Measurements from ENCODE around the gene ACAD10. TPM values are rescaled to one million over a fixed set of nuclear protein-coding genes. Genes with fewer than 3 reads are reported as not detected.

Gene ACAD10
- total RNA-seq, 1 experiment from 2014 or later = 30.8 TPM

DNA sequence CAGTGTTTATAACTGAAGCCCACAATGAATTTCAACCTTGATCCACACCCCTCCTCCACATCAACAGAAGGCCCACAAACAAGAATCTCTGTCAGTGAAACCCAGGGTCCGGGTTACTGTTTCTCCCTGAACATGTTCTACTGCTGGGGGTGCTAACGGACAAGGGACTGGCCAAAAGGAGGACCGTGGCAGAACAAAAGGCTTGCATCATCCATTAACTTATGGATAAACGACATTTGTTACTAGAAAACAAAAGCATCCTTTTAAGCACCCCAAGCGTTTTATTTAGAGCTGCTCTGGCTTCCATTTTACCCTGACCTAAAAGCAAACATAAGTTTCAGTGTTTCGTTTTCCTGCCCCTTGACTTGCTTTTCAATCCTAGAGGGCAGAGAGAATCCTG is 32.3 kb upstream of the ACAD10 start:
- Histone ChIP-seq H3K4me1 (ENCODE audit: control insufficient read depth, insufficient read depth, low read length) (no peaks in the 10 kb centered on the region), H3K36me3 (ENCODE audit: control insufficient read depth, insufficient read depth, low read length) (peaks cover 25% of the 10 kb centered on the region), H3K9me3 (ENCODE audit: control insufficient read depth, insufficient read depth, low read depth, low read length) (no peaks in the 10 kb centered on the region), H3K27me3 (ENCODE audit: control insufficient read depth, insufficient read depth, low read length) (no peaks in the 10 kb centered on the region), H3K4me3 (ENCODE audit: low read depth in 2 of 2, low read length in 2 of 2) (no peak overlapping the region), H3K27ac (ENCODE audit: low read length) (no peak overlapping the region)
- BruUV-seq (replicated peaks) = no TSS peak
- ChIA-PET CTCF (no interaction called here), POLR2A (interaction anchor here (0.5 kb wide), 1 partner anchor 51 kb away, joined by 11 read pairs; no protein-coding TSS in a partner anchor)
- TF ChIP-seq, protein P1, sequence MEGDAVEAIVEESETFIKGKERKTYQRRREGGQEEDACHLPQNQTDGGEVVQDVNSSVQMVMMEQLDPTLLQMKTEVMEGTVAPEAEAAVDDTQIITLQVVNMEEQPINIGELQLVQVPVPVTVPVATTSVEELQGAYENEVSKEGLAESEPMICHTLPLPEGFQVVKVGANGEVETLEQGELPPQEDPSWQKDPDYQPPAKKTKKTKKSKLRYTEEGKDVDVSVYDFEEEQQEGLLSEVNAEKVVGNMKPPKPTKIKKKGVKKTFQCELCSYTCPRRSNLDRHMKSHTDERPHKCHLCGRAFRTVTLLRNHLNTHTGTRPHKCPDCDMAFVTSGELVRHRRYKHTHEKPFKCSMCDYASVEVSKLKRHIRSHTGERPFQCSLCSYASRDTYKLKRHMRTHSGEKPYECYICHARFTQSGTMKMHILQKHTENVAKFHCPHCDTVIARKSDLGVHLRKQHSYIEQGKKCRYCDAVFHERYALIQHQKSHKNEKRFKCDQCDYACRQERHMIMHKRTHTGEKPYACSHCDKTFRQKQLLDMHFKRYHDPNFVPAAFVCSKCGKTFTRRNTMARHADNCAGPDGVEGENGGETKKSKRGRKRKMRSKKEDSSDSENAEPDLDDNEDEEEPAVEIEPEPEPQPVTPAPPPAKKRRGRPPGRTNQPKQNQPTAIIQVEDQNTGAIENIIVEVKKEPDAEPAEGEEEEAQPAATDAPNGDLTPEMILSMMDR (IDR thresholded peaks at IDR 0.05) = no peak
- TF ChIP-seq SIN3A (IDR thresholded peaks at IDR 0.05; ENCODE audit: borderline replicate concordance, insufficient read depth, low read depth, low read length) = no peak
- in situ Hi-C loops (cut with HindIII; ENCODE audit: low pct_unique_long_range_greater_than_20kb, low sequenced_read_pairs) (no loop called here), intact Hi-C loops (cut with micrococcal nuclease; ENCODE audit: unreplicated experiment) (no loop called here)
- no peak for DNase-seq (ENCODE audit: low read depth, low spot score)
- no peak for ATAC-seq

DNA sequence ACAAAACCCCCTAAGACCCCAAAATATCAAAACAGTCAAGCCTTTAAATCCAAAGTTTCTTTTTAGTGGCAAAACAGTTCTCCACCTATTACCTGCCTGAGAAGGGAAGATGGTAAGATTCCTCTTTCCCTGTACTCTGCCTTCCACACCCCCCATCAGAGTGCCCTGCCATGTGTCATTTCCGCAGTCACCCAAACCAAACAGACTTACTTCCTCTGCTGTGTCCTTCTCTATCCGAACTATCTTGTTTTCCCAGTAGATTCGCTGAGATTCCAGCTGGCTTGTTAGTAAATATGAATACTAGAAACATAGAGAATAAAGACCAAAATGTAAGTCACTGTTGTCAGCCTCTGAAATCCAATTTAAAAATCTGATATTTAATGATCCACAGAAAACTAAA is 30.5 kb upstream of the ACAD10 start:
- H3K9me3 ChIP-seq (ENCODE audit: control insufficient read depth, insufficient read depth, low read depth, low read length) = no peaks in the 10 kb centered on the region
- DNase-seq (ENCODE audit: low read depth, low spot score) (no peak), ATAC-seq (no peak)
- ChIA-PET POLR2A (no interaction called here), CTCF (no interaction called here)
- H3K4me1 ChIP-seq (ENCODE audit: control insufficient read depth, insufficient read depth, low read length) = no peaks in the 10 kb centered on the region
- no peak for TF ChIP-seq TCF7L2 (IDR thresholded peaks at IDR 0.05; ENCODE audit: low read depth, low read length)
- TF ChIP-seq SIN3A (IDR thresholded peaks at IDR 0.05; ENCODE audit: borderline replicate concordance, insufficient read depth, low read depth, low read length) = no peak
- TF ChIP-seq, protein P2, sequence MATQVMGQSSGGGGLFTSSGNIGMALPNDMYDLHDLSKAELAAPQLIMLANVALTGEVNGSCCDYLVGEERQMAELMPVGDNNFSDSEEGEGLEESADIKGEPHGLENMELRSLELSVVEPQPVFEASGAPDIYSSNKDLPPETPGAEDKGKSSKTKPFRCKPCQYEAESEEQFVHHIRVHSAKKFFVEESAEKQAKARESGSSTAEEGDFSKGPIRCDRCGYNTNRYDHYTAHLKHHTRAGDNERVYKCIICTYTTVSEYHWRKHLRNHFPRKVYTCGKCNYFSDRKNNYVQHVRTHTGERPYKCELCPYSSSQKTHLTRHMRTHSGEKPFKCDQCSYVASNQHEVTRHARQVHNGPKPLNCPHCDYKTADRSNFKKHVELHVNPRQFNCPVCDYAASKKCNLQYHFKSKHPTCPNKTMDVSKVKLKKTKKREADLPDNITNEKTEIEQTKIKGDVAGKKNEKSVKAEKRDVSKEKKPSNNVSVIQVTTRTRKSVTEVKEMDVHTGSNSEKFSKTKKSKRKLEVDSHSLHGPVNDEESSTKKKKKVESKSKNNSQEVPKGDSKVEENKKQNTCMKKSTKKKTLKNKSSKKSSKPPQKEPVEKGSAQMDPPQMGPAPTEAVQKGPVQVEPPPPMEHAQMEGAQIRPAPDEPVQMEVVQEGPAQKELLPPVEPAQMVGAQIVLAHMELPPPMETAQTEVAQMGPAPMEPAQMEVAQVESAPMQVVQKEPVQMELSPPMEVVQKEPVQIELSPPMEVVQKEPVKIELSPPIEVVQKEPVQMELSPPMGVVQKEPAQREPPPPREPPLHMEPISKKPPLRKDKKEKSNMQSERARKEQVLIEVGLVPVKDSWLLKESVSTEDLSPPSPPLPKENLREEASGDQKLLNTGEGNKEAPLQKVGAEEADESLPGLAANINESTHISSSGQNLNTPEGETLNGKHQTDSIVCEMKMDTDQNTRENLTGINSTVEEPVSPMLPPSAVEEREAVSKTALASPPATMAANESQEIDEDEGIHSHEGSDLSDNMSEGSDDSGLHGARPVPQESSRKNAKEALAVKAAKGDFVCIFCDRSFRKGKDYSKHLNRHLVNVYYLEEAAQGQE (IDR thresholded peaks at IDR 0.05; ENCODE audit: insufficient read depth in 1 of 2, low read depth in 2 of 2, low read length in 1 of 2) = no peak
- TF ChIP-seq, protein P1 (IDR thresholded peaks at IDR 0.05) = no peak
- no peak for TF ChIP-seq POLR2AphosphoS5 (IDR thresholded peaks at IDR 0.05; ENCODE audit: low read depth, low read length)
- intact Hi-C loops (cut with micrococcal nuclease; ENCODE audit: unreplicated experiment) = no loop called here
- H3K27ac ChIP-seq (ENCODE audit: low read length) = no peak overlapping the region
- H3K36me3 ChIP-seq (ENCODE audit: control insufficient read depth, insufficient read depth, low read length) = peaks cover 25% of the 10 kb centered on the region
- BruUV-seq (replicated peaks) = no TSS peak
- no peaks in the 10 kb centered on the region for H3K27me3 ChIP-seq (ENCODE audit: control insufficient read depth, insufficient read depth, low read length)
- no peak overlapping the region for H3K4me3 ChIP-seq (ENCODE audit: low read depth in 2 of 2, low read length in 2 of 2)
- in situ Hi-C loops (cut with HindIII; ENCODE audit: low pct_unique_long_range_greater_than_20kb, low sequenced_read_pairs) = no loop called here
